H1 (cell line): Measurements from ENCODE around the gene AHSP.

ENCODE experiments used
- BRCA1 ChIP-seq: IDR thresholded peaks from 2 replicates; pipeline ENCODE4 v1.6.1; 2012; ENCODE audit warnings: low read depth, low read length, improper control_type of control experiment
- EZH2 ChIP-seq: fragments of 200-600 bp; sonication (generic); IDR thresholded peaks from 2 replicates; pipeline ENCODE4 v1.7.1; 2012; ENCODE audit warnings: low read depth, mild to moderate bottlenecking, moderate library complexity, low read length, inconsistent platforms; ENCODE audit not compliant: severe bottlenecking
- HDAC6 ChIP-seq: IDR thresholded peaks from one replicate; pipeline ENCODE4 v1.7.1; 2012; ENCODE audit warnings: low read depth, mild to moderate bottlenecking, inconsistent platforms, low read length, moderate library complexity
- JUND ChIP-seq: IDR thresholded peaks from 2 replicates; pipeline ENCODE4 v1.6.1; 2011; ENCODE audit warnings: mild to moderate bottlenecking, improper control_type of control experiment, low read length
- RAD21 ChIP-seq, 2 experiments: IDR thresholded peaks in 1 of 2; conservative IDR thresholded peaks in 1 of 2; 2 replicates each; pipeline ENCODE4 v1.6.1; 2011; ENCODE audit warnings: low read depth in 2 of 2, low read length in 2 of 2, improper control_type of control experiment in 1 of 2, inconsistent platforms in 1 of 2, mild to moderate bottlenecking in 1 of 2, moderate library complexity in 1 of 2
- RBBP5 ChIP-seq: IDR thresholded peaks from 2 replicates; pipeline ENCODE4 v1.7.1; 2012; ENCODE audit warnings: low read depth, mild to moderate bottlenecking, inconsistent platforms, low read length, moderate library complexity, borderline replicate concordance
- RFX5 ChIP-seq: IDR thresholded peaks from 2 replicates; pipeline ENCODE4 v1.6.1; 2011; ENCODE audit warnings: low read depth, low read length, improper control_type of control experiment, borderline replicate concordance
- TF ChIP-seq, protein P1 (sequence below), 3 experiments: IDR thresholded peaks; 1 replicate in 2 of 3; 2 replicates in 1 of 3; pipeline versions ENCODE4 v1.5.1 to v1.6.1; 2011; ENCODE audit warnings: low read length in 3 of 3, mild to moderate bottlenecking in 3 of 3, inconsistent platforms in 2 of 3, low read depth in 1 of 3, moderate library complexity in 1 of 3; ENCODE audit not compliant: insufficient read depth in 1 of 3; ENCODE audit errors: control extremely low read depth in 1 of 3
- TF ChIP-seq, protein P2 (sequence below): IDR thresholded peaks from 2 replicates; pipeline ENCODE4 v1.6.1; 2011; ENCODE audit warnings: low read depth, mild to moderate bottlenecking, low read length; ENCODE audit not compliant: insufficient read depth

DNA sequence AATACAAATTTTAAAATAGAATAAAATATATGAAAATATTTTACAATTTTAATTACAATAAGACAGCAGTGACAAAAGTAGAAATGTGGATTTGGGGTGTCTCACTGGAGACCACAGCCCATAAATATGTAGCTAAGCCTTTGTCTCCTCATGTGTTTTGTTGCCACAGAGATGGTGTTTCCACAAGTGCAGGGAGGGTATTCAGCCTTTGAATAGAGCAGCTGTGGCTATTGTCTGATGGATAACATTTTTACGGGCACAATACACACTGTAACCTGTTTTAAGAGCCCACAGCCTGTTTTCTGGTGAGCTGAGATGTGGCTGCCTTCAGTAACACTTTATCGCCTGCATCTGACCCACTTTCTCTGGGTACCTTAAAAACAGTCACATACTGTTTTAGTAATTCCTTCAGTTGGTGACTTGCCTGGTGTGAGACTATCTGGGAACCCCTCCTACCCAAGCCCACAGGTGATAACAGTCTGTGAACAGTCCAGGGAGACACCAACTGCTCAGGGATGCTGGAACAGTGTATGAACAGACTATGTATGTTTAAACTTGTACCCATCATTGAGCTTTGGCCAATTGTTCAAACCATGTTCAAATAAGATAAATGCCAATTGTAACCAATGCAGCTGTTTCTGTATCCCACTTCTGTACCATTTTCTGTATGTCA, 7.8 kb upstream of the AHSP start:
- TF ChIP-seq, protein P1, sequence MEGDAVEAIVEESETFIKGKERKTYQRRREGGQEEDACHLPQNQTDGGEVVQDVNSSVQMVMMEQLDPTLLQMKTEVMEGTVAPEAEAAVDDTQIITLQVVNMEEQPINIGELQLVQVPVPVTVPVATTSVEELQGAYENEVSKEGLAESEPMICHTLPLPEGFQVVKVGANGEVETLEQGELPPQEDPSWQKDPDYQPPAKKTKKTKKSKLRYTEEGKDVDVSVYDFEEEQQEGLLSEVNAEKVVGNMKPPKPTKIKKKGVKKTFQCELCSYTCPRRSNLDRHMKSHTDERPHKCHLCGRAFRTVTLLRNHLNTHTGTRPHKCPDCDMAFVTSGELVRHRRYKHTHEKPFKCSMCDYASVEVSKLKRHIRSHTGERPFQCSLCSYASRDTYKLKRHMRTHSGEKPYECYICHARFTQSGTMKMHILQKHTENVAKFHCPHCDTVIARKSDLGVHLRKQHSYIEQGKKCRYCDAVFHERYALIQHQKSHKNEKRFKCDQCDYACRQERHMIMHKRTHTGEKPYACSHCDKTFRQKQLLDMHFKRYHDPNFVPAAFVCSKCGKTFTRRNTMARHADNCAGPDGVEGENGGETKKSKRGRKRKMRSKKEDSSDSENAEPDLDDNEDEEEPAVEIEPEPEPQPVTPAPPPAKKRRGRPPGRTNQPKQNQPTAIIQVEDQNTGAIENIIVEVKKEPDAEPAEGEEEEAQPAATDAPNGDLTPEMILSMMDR (IDR thresholded peaks at IDR 0.05; ENCODE audit: control extremely low read depth in 1 of 3, insufficient read depth in 1 of 3, low read depth in 1 of 3, low read length in 3 of 3) = no peak
- no peak for TF ChIP-seq JUND
- no peak for TF ChIP-seq RAD21 (IDR thresholded peaks at IDR 0.05 in 1 of 2, conservative IDR thresholded peaks at IDR 0.05 in 1 of 2; ENCODE audit: low read depth in 2 of 2, low read length in 2 of 2)
- TF ChIP-seq BRCA1 = no peak
- TF ChIP-seq RFX5 = no peak
- no peak for TF ChIP-seq RBBP5
- TF ChIP-seq, protein P2, sequence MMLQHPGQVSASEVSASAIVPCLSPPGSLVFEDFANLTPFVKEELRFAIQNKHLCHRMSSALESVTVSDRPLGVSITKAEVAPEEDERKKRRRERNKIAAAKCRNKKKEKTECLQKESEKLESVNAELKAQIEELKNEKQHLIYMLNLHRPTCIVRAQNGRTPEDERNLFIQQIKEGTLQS = no peak
- no peak for TF ChIP-seq HDAC6
- TF ChIP-seq EZH2 = no peak
